OCI-LY3 (cell line): ENCODE measurements around the gene PPP3CA.

Experiments
- H2AFZ ChIP-seq: fragments of 200-600, 300-600 bp; shearing (Covaris generic); 2 replicates; pipeline ENCODE4 v1.6.0; 2014; ENCODE audit warnings: antibody characterized with exemption, low read depth, low read length
- H3K27ac ChIP-seq: fragments of 200-600, 300-600 bp; sonication (generic); 2 replicates; pipeline ENCODE4 v1.5.1; 2014; ENCODE audit warnings: mild to moderate bottlenecking, low read length, moderate library complexity, mixed read lengths
- H3K27me3 ChIP-seq: fragments of 200-600, 300-600 bp; sonication (generic); 2 replicates; pipeline ENCODE4 v1.6.1; 2014; ENCODE audit warnings: low read depth, low read length, mixed read lengths
- H3K36me3 ChIP-seq: fragments of 200-600, 300-600 bp; sonication (generic); replicated peaks from 2 replicates; pipeline ENCODE3; 2014; ENCODE audit warnings: low read depth, low read length, mixed read lengths
- H3K4me1 ChIP-seq: fragments of 300-600, 200-600 bp; sonication (generic); 2 replicates; pipeline ENCODE4 v1.6.1; 2014; ENCODE audit warnings: low read length, mixed read lengths
- H3K4me2 ChIP-seq: fragments of 200-600, 300-600 bp; sonication (generic); 2 replicates; pipeline ENCODE4 v1.6.1; 2014; ENCODE audit warnings: low read length, mixed read lengths
- H3K4me3 ChIP-seq: fragments of 300-600, 200-600 bp; sonication (generic); 2 replicates; pipeline ENCODE4 v1.5.1; 2014; ENCODE audit warnings: antibody characterized with exemption, mild to moderate bottlenecking, low read length, moderate library complexity
- H3K79me2 ChIP-seq: fragments of 300-600, 200-600 bp; shearing (Covaris generic); 2 replicates; pipeline ENCODE4 v1.6.1; 2014; ENCODE audit warnings: mild to moderate bottlenecking, low read length, mixed read lengths
- H3K9ac ChIP-seq: fragments of 300-600, 200-600 bp; shearing (Covaris generic); 2 replicates; pipeline ENCODE4 v1.6.0; 2014; ENCODE audit warnings: mild to moderate bottlenecking, low read length, moderate library complexity
- H3K9me3 ChIP-seq: fragments of 200-600, 300-600 bp; shearing (Covaris generic); 2 replicates; pipeline ENCODE4 v1.6.1; 2014; ENCODE audit warnings: low read length, mixed read lengths; ENCODE audit not compliant: insufficient read depth
- H4K20me1 ChIP-seq: fragments of 200-600, 300-600 bp; sonication (generic); 2 replicates; pipeline ENCODE4 v1.6.1; 2016; ENCODE audit warnings: low read length, mixed read lengths; ENCODE audit not compliant: insufficient read depth
- CTCF ChIP-seq: fragments of 200-600, 300-600 bp; sonication (generic); IDR thresholded peaks from 2 replicates; pipeline ENCODE4 v1.5.1; 2014; ENCODE audit warnings: antibody characterized with exemption, low read length, low read depth
- EZH2phosphoT487 ChIP-seq: fragments of 200-600 bp; shearing (Covaris generic); IDR thresholded peaks from 2 replicates; pipeline ENCODE4 v1.6.1; 2018; ENCODE audit warnings: antibody characterized with exemption, mixed run types, low read depth

The PPP3CA gene

GRCh38 chr4:101332424-101332823 lies 14.9 kb downstream of the PPP3CA start:
- Histone ChIP-seq H3K27me3 (no peaks in the 10 kb centered on the region), H2AFZ (no peak overlapping the region), H3K4me2 (no peak overlapping the region), H3K79me2 (peaks cover 96% of the 10 kb centered on the region), H3K9me3 (no peaks in the 10 kb centered on the region), H3K36me3 (peaks cover 2% of the 10 kb centered on the region), H3K27ac (no peak overlapping the region), H4K20me1 (peaks cover 76% of the 10 kb centered on the region), H3K4me3 (no peak overlapping the region), H3K4me1 (peaks cover 42% of the 10 kb centered on the region), H3K9ac (no peak overlapping the region)
- TF ChIP-seq EZH2phosphoT487 (no peak), CTCF (no peak)

GRCh38 chr4:101331017-101331416 lies 16.3 kb downstream of the PPP3CA start:
- Histone ChIP-seq H4K20me1 (peaks cover 77% of the 10 kb centered on the region), H2AFZ (no peak overlapping the region), H3K79me2 (peaks cover 96% of the 10 kb centered on the region), H3K4me1 (peaks cover 45% of the 10 kb centered on the region), H3K27ac (no peak overlapping the region), H3K4me2 (no peak overlapping the region), H3K9ac (no peak overlapping the region), H3K9me3 (no peaks in the 10 kb centered on the region), H3K36me3 (peaks cover 2% of the 10 kb centered on the region), H3K27me3 (no peaks in the 10 kb centered on the region), H3K4me3 (no peak overlapping the region)
- TF ChIP-seq CTCF, result no peak
- no peak for TF ChIP-seq EZH2phosphoT487

- H2AFZ ChIP-seq, result no peak overlapping the region
- no peaks in the 10 kb centered on the region for H3K27me3 ChIP-seq
- peaks cover 95% of the 10 kb centered on the region for H3K79me2 ChIP-seq
- peaks cover 2% of the 10 kb centered on the region for H3K36me3 ChIP-seq
- no peak overlapping the region for H3K27ac ChIP-seq
- H3K4me3 ChIP-seq, result no peak overlapping the region
- no peak overlapping the region for H3K9ac ChIP-seq
- TF ChIP-seq EZH2phosphoT487, result no peak
- no peak for TF ChIP-seq CTCF
- no peaks in the 10 kb centered on the region for H3K9me3 ChIP-seq
- H4K20me1 ChIP-seq, result peaks cover 78% of the 10 kb centered on the region
- peaks cover 33% of the 10 kb centered on the region for H3K4me1 ChIP-seq
- H3K4me2 ChIP-seq, result no peak overlapping the region
Measured at GRCh38 chr4:101329592-101329991, 17.7 kb downstream of the PPP3CA start.

GRCh38 chr4:101328063-101328602 lies 19.2 kb downstream of the PPP3CA start:
- no peak overlapping the region for H3K9ac ChIP-seq
- no peaks in the 10 kb centered on the region for H3K36me3 ChIP-seq
- peak overlapping the region; percentile 40 for H3K4me2 ChIP-seq
- TF ChIP-seq EZH2phosphoT487 (no peak), CTCF (no peak)
- no peak overlapping the region for H3K27ac ChIP-seq
- H3K9me3 ChIP-seq, result no peaks in the 10 kb centered on the region
- no peak overlapping the region for H2AFZ ChIP-seq
- H3K4me1 ChIP-seq, result peaks cover 31% of the 10 kb centered on the region
- H3K79me2 ChIP-seq, result peaks cover 92% of the 10 kb centered on the region
- H3K27me3 ChIP-seq, result no peaks in the 10 kb centered on the region
- 0 out of 2 replicates have a peak overlapping the region, but pooled peaks have one; percentile 1 for H3K4me3 ChIP-seq
- H4K20me1 ChIP-seq, result peaks cover 75% of the 10 kb centered on the region
